ENCODE data around the gene EVX2. TPM values are rescaled to one million over a fixed set of nuclear protein-coding genes. Genes with fewer than 3 reads are reported as not detected.

Gene EVX2
- total and polyA plus RNA-seq, 7 donors: 0.07 to 4.6 (median 1.9) TPM; not detected in 2

DNA sequence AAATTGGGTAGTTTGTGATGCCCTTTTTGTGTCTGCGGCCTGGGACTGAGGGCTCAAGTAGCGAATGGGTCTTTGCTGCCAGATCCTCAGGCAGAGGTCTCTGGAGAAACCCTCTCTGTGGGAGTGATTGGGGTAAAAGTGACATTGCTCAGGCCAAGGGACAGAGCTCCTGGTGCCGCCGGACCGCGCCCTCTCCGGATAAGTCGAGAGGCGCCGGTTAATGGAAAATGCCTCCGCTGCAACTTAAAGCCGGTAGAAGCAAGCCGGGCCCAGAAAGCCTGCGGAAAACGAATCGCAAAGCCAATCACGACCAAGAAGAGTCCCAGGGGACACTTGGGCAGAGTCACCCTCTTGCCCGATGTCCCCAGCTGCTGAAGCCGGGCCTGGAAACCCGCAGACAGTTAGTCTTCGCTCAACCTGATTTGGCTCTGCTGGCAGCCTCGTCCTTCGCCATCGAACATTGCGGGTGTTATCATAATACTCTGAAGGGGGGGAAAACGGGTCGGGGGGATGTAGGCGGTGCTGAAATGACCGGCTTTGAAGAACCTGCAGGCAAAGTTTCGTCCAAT is 15.5 kb upstream of the EVX2 start:
- TF ChIP-seq POLR2AphosphoS5 (IDR thresholded peaks at IDR 0.05): no peak
- no peak for TF ChIP-seq POLR2A (IDR thresholded peaks at IDR 0.05)
- TF ChIP-seq EP300 (IDR thresholded peaks at IDR 0.05): no peak
- TF ChIP-seq, protein P1, sequence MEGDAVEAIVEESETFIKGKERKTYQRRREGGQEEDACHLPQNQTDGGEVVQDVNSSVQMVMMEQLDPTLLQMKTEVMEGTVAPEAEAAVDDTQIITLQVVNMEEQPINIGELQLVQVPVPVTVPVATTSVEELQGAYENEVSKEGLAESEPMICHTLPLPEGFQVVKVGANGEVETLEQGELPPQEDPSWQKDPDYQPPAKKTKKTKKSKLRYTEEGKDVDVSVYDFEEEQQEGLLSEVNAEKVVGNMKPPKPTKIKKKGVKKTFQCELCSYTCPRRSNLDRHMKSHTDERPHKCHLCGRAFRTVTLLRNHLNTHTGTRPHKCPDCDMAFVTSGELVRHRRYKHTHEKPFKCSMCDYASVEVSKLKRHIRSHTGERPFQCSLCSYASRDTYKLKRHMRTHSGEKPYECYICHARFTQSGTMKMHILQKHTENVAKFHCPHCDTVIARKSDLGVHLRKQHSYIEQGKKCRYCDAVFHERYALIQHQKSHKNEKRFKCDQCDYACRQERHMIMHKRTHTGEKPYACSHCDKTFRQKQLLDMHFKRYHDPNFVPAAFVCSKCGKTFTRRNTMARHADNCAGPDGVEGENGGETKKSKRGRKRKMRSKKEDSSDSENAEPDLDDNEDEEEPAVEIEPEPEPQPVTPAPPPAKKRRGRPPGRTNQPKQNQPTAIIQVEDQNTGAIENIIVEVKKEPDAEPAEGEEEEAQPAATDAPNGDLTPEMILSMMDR (IDR thresholded peaks at IDR 0.05): no peak
- Histone ChIP-seq H3K27me3 (peaks cover 0 to 89% (median 24%) of the 10 kb centered on the region in 3 donors), H3K27ac (peak overlapping the region in 3 of 4 donors; percentile 92 to 96 (median 94)), H3K9me3 (no peaks in the 10 kb centered on the region), H3K4me1 (peaks cover 0 to 45% (median 40%) of the 10 kb centered on the region in 4 donors), H3K36me3 (no peaks in the 10 kb centered on the region), H3K4me3 (peak overlapping the region in 2 of 4 donors; percentile 69 to 70)
- intact Hi-C loops (cut with DNase I): loop anchor here (5.0 kb wide), 2 partner anchors 847 to 932 kb away; partner anchors contain the start of gene ATF2
- WGBS, 2 donors: 36 to 49% methylated on average over 30 of the region's 30 CpGs
- peak; percentile 61 for DNase-seq

DNA sequence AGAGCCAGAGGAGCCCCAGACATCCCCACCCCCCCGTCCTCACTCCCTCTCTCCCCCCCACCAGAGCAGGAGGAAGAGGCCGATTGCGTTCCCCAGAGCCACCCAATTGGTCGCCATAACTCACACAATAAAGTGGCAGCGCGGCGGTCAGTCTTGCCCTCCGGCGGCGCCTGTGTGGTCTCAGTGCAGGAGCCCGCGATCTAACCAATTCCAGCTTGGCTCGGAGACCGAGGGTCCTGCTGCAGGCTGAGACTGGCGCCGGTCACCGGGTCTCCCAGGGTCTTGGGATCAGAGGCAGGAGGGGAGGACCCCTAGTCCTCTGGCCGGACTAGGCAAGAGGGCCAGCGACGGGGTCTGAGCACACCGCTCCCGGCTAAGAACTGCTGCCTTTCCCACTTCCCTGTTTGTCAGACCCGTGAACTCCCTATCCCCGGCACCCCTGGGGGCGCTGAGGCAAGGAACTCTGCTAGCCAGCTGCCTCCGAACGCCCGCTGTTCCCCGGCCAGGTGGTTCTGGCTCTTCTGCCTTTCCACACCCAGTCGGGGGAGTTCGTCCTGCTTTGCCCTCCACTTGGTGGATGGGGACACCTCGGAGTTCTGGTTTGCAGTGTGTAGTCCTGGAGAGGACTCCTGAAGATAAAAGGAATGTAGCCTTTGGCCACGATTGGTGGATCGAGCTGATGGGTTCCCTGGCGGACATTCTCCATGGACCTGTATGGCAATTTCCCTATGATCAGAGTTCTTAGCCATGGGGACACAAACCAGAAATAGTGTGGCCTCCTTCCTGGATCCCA is 14.8 kb upstream of the EVX2 start:
- no peaks in the 10 kb centered on the region for H3K36me3 ChIP-seq
- peaks cover 0 to 40% (median 34%) of the 10 kb centered on the region in 4 donors for H3K4me1 ChIP-seq
- H3K27ac ChIP-seq: peak overlapping the region in 3 of 4 donors; percentile 92 to 96 (median 94)
- H3K9me3 ChIP-seq: no peaks in the 10 kb centered on the region
- TF ChIP-seq POLR2A (IDR thresholded peaks at IDR 0.05) (no peak), EP300 (IDR thresholded peaks at IDR 0.05) (no peak), POLR2AphosphoS5 (IDR thresholded peaks at IDR 0.05) (no peak)
- TF ChIP-seq, protein P1 (IDR thresholded peaks at IDR 0.05): no peak
- intact Hi-C loops (cut with DNase I): loop anchor here (5.0 kb wide), 2 partner anchors 846 to 931 kb away; partner anchors contain the start of gene ATF2
- peaks cover 0 to 95% (median 27%) of the 10 kb centered on the region in 3 donors for H3K27me3 ChIP-seq
- peak overlapping the region; percentile 45 to 70 (median 68) for H3K4me3 ChIP-seq
- WGBS, 2 donors: 13 to 15% methylated on average over 35 of the region's 35 CpGs
- no peak for DNase-seq

DNA sequence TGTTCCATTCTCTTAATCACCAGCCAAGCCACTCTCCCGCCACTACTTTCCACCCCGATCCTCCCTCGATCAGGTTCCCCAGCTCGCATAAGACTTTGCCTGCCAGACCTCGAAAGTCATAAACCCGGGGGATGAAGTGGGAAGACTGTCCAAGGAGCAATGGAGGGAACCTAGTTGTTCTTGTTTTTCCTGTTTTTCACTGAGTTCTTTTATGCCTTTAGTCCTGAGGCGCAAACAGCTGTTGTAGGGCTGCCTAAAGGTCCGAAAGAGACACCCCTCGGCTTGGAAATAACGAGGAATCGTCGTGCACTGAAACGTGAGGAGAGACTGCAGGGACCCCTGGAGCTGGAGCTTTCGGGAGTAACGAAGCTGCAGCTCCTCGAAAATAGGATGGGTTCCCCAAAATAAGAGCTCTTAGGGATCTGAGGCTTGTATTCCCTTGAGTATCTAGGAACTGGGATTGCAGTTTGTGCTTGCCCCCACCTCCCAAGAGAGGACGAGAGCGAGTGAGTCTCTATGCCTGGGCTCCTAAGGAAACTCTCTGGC is 14.1 kb upstream of the EVX2 start:
- Histone ChIP-seq H3K4me1 (peaks cover 0 to 40% (median 33%) of the 10 kb centered on the region in 4 donors), H3K27ac (peak overlapping the region in 3 of 4 donors; percentile 92 to 96 (median 94)), H3K27me3 (peaks cover 0 to 96% (median 31%) of the 10 kb centered on the region in 3 donors), H3K9me3 (no peaks in the 10 kb centered on the region), H3K36me3 (no peaks in the 10 kb centered on the region), H3K4me3 (peak overlapping the region; percentile 45 to 70 (median 68))
- intact Hi-C loops (cut with DNase I): loop anchor here (2.0 to 5.0 kb wide), 3 partner anchors 17 to 931 kb away; partner anchors contain the start of gene ATF2
- 3% methylated on average over 18 of the region's 18 CpGs for WGBS, 2 donors
- no peak for DNase-seq
- TF ChIP-seq EP300 (IDR thresholded peaks at IDR 0.05): no peak
- peak in 1 of 2 donors; percentile 46 for TF ChIP-seq POLR2A (IDR thresholded peaks at IDR 0.05)
- TF ChIP-seq, protein P1 (IDR thresholded peaks at IDR 0.05): peak in 2 of 4 experiments; percentile 0 to 3
- peak in 2 of 4 donors; percentile 3 to 27 for TF ChIP-seq POLR2AphosphoS5 (IDR thresholded peaks at IDR 0.05)

DNA sequence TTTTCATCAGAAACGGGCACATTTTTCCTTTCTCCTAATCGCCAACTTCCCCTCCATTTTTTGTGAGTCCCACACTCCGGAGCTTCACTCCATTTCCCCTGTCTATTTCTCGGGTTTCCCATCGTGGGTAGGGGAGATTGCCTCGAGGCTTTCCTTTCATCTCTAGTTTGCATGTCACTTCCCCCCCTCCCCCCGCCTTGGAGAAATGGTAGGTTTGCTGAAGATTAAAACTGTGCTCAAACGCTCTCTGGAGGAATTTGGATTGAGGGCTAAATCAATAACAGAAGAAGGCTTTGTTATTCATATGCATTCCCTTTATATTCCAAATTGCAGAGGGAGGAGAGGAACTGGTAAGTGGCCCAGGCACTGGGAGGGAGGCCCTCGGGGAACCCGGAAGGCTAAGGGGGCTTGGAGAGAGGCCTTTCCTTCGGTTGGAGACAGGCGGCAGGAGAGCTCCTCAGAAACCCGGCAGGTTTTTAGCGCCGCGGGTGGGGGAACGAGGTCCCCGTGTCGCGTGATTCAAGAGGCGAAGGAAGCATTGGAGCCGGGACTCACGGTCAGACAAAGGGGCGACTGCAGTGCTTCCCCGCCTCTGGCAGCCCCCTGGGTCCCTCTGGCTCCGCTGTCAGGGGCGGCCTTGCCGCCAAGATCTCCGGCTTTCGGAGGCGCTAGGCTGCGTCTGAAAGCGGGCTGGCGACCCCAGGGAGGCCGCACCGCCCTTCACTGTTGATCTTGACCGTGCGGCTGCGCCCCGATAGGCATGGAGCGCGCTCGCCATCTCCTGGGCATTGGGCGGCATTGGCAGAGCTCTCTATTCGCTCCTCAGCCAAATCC is 13.4 kb upstream of the EVX2 start:
- intact Hi-C loops (cut with DNase I): loop anchor here (2.0 to 5.0 kb wide), 3 partner anchors 16 to 930 kb away; partner anchors contain the start of gene ATF2

More for the DNA sequence above, 13.4 kb upstream of the EVX2 start:
- peak; percentile 92 for DNase-seq
- TF ChIP-seq POLR2A (IDR thresholded peaks at IDR 0.05): no peak
- TF ChIP-seq, protein P1 (IDR thresholded peaks at IDR 0.05): peak; percentile 70 to 95 (median 88)
- no peak for TF ChIP-seq EP300 (IDR thresholded peaks at IDR 0.05)
- TF ChIP-seq POLR2AphosphoS5 (IDR thresholded peaks at IDR 0.05): peak in 3 of 4 donors; percentile 40 to 71 (median 63)
- WGBS, 2 donors: 1 to 2% methylated on average over 45 of the region's 45 CpGs
- Histone ChIP-seq H3K27me3 (peaks cover 0 to 98% (median 35%) of the 10 kb centered on the region in 3 donors), H3K4me3 (peak overlapping the region; percentile 45 to 70 (median 68)), H3K9me3 (no peaks in the 10 kb centered on the region), H3K27ac (peak overlapping the region in 3 of 4 donors; percentile 92 to 96 (median 94)), H3K36me3 (no peaks in the 10 kb centered on the region), H3K4me1 (peaks cover 0 to 41% (median 34%) of the 10 kb centered on the region in 4 donors)
